Activated CD4-positive, alpha-beta T cell treated with anti-CD3 and anti-CD28 coated beads, Interleukin-10, Interleukin-2, amounts not matched to agents 100 ng/mL and 50 ng/mL, durations not matched to agents 16 hours and 8 hours (primary cell): Measurements from ENCODE around the gene RELN.

Source experiments
- DNase-seq: peaks from one replicate; pipeline ENCODE4 v3.0.0-alpha.2; 2020

The RELN gene

GRCh38 chr7:103445228-103446048, 544.0 kb downstream of the RELN start:
- no peak for DNase-seq

GRCh38 chr7:103439661-103440060, 549.8 kb downstream of the RELN start:
- DNase-seq: no peak

GRCh38 chr7:103437623-103438022, 551.8 kb downstream of the RELN start:
- DNase-seq: no peak

GRCh38 chr7:103432712-103433111, 556.7 kb downstream of the RELN start:
- no peak for DNase-seq

- no peak for DNase-seq
These were observed 564.3 kb downstream of the RELN start for GRCh38 chr7:103425177-103425576.

- no peak for DNase-seq
These were observed 565.8 kb downstream of the RELN start for GRCh38 chr7:103423467-103424179.
